GM21723 (cell line): Measurements from ENCODE around the gene ARHGEF33.
A peak's percentile ranks its signal among the peaks of the same experiment; 100 is the strongest.
"Not testable (repeated sequence)": the region's sequence is repeated elsewhere in the genome, so short reads cannot be mapped to it uniquely, and the experiment has no call there.

Experiments used
- ATAC-seq: cut with Tn5 transposase; IDR thresholded peaks from one replicate; pipeline ENCODE4 v1.9.1; 2021; ENCODE audit warnings: mild to moderate bottlenecking, moderate library complexity; ENCODE audit not compliant: unreplicated experiment

ARHGEF33 gene

GRCh38 chr2:38907743-38908562 is 18.3 kb downstream of the ARHGEF33 start:
- ATAC-seq: peak; percentile 96

- no peak for ATAC-seq
Measured at GRCh38 chr2:38909872-38910271, 20.2 kb downstream of the ARHGEF33 start.

GRCh38 chr2:38911191-38911590 is 21.5 kb downstream of the ARHGEF33 start:
- ATAC-seq: no peak

- no peak for ATAC-seq
Measured at GRCh38 chr2:38912619-38913018, 22.9 kb downstream of the ARHGEF33 start.

- ATAC-seq: no peak
Measured at GRCh38 chr2:38922389-38922788, 32.7 kb downstream of the ARHGEF33 start.

- no peak for ATAC-seq
Measured at GRCh38 chr2:38922902-38923301, 33.2 kb downstream of the ARHGEF33 start.

- ATAC-seq: no peak
Measured at GRCh38 chr2:38925982-38926381, 36.3 kb downstream of the ARHGEF33 start.

- ATAC-seq: no peak
Measured at GRCh38 chr2:38930600-38930999, 40.9 kb downstream of the ARHGEF33 start.

GRCh38 chr2:38932586-38932985 is 42.9 kb downstream of the ARHGEF33 start:
- no peak for ATAC-seq

GRCh38 chr2:38933653-38934052 is 44.0 kb downstream of the ARHGEF33 start:
- no peak for ATAC-seq

GRCh38 chr2:38934742-38935141 is 45.1 kb downstream of the ARHGEF33 start:
- ATAC-seq: no peak

- no peak for ATAC-seq
Measured at GRCh38 chr2:38935568-38936172, 46.0 kb downstream of the ARHGEF33 start.

GRCh38 chr2:38936516-38936915 is 46.8 kb downstream of the ARHGEF33 start:
- ATAC-seq: not testable (repeated sequence)

GRCh38 chr2:38937548-38937947 is 47.9 kb downstream of the ARHGEF33 start:
- no peak for ATAC-seq

GRCh38 chr2:38940746-38941145 is 51.1 kb downstream of the ARHGEF33 start:
- ATAC-seq: no peak

GRCh38 chr2:38943784-38944183 is 54.1 kb downstream of the ARHGEF33 start:
- no peak for ATAC-seq

GRCh38 chr2:38945372-38945771 is 55.7 kb downstream of the ARHGEF33 start:
- no peak for ATAC-seq

GRCh38 chr2:38945911-38946310 is 56.2 kb downstream of the ARHGEF33 start:
- ATAC-seq: no peak

- peak; percentile 78 for ATAC-seq
Measured at GRCh38 chr2:38947241-38948239, 57.9 kb downstream of the ARHGEF33 start.

- no peak for ATAC-seq
Measured at GRCh38 chr2:38948387-38948882, 58.8 kb downstream of the ARHGEF33 start.

GRCh38 chr2:38948995-38949394 is 59.3 kb downstream of the ARHGEF33 start:
- no peak for ATAC-seq
